ENCODE results near the gene RPTN.

DNA sequence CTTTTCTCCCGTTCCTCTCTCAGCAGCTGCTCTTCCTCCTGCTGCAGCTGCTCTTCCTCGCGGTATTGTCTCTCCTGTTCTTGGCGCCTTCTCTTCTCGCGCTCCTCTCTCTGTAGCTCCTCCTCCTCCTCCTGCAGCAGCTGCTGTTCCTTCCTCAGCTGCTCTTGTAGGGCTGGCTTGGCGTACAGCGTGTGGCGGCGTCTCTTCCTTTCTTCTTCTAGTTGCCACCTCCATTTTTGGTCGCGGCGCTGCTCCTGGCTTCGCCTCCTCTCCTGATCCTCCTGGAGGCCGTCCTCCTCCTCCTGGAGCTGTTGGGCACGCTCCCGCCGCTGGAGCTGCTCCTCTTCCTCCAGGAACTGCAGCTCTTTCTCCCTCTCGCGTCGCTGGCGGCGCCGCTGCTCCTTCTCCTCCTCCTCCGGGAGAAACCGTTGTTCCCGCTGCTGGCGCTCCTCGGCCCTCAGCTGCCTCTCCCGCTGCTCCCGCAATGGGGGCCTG is 48.6 kb downstream of the RPTN start:
- TF ChIP-seq, protein P1, sequence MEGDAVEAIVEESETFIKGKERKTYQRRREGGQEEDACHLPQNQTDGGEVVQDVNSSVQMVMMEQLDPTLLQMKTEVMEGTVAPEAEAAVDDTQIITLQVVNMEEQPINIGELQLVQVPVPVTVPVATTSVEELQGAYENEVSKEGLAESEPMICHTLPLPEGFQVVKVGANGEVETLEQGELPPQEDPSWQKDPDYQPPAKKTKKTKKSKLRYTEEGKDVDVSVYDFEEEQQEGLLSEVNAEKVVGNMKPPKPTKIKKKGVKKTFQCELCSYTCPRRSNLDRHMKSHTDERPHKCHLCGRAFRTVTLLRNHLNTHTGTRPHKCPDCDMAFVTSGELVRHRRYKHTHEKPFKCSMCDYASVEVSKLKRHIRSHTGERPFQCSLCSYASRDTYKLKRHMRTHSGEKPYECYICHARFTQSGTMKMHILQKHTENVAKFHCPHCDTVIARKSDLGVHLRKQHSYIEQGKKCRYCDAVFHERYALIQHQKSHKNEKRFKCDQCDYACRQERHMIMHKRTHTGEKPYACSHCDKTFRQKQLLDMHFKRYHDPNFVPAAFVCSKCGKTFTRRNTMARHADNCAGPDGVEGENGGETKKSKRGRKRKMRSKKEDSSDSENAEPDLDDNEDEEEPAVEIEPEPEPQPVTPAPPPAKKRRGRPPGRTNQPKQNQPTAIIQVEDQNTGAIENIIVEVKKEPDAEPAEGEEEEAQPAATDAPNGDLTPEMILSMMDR (IDR thresholded peaks at IDR 0.05) = no peak
- no peak for TF ChIP-seq POLR2AphosphoS5 (IDR thresholded peaks at IDR 0.05; ENCODE audit: low read depth, low read length)
- TF ChIP-seq TCF7L2 (IDR thresholded peaks at IDR 0.05; ENCODE audit: low read depth, low read length) = peak; percentile 85
- TF ChIP-seq, protein P2, sequence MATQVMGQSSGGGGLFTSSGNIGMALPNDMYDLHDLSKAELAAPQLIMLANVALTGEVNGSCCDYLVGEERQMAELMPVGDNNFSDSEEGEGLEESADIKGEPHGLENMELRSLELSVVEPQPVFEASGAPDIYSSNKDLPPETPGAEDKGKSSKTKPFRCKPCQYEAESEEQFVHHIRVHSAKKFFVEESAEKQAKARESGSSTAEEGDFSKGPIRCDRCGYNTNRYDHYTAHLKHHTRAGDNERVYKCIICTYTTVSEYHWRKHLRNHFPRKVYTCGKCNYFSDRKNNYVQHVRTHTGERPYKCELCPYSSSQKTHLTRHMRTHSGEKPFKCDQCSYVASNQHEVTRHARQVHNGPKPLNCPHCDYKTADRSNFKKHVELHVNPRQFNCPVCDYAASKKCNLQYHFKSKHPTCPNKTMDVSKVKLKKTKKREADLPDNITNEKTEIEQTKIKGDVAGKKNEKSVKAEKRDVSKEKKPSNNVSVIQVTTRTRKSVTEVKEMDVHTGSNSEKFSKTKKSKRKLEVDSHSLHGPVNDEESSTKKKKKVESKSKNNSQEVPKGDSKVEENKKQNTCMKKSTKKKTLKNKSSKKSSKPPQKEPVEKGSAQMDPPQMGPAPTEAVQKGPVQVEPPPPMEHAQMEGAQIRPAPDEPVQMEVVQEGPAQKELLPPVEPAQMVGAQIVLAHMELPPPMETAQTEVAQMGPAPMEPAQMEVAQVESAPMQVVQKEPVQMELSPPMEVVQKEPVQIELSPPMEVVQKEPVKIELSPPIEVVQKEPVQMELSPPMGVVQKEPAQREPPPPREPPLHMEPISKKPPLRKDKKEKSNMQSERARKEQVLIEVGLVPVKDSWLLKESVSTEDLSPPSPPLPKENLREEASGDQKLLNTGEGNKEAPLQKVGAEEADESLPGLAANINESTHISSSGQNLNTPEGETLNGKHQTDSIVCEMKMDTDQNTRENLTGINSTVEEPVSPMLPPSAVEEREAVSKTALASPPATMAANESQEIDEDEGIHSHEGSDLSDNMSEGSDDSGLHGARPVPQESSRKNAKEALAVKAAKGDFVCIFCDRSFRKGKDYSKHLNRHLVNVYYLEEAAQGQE (IDR thresholded peaks at IDR 0.05; ENCODE audit: insufficient read depth in 1 of 2, low read depth in 2 of 2, low read length in 1 of 2) = no peak
- TF ChIP-seq SIN3A (IDR thresholded peaks at IDR 0.05; ENCODE audit: borderline replicate concordance, insufficient read depth, low read depth, low read length) = no peak
